Stomach (tissue), 9 donors: ENCODE measurements around the gene WNT2. TPM values are rescaled to one million over a fixed set of nuclear protein-coding genes. Genes with fewer than 3 reads are reported as not detected.

Source experiments
- DNase-seq, 2 donors: peaks; one replicate each; pipeline versions ENCODE4 v3.0.0 to v3.0.0-alpha.2; 2013 to 2019
- H3K27ac ChIP-seq, 5 donors: fragments of 200-600 bp in 4 of 5; sonication (generic) in 4 of 5; one replicate each; pipeline ENCODE4 v1.5.1; 2013 to 2019; ENCODE audit warnings: mild to moderate bottlenecking in 1 of 5, moderate library complexity in 1 of 5
- H3K27me3 ChIP-seq, 3 donors: fragments of 200-600 bp; sonication (generic); one replicate each; pipeline ENCODE4 v1.5.1; 2017 to 2019; ENCODE audit warnings: mixed run types in 1 of 3
- H3K36me3 ChIP-seq, 4 donors: fragments of 200-600 bp; sonication (generic); 1 replicate in 3 of 4; 2 replicates in 1 of 4; pipeline ENCODE4 v1.5.1; 2016 to 2019
- H3K4me1 ChIP-seq, 4 donors: fragments of 200-600 bp; sonication (generic); one replicate each; pipeline ENCODE4 v1.5.1; 2016 to 2019
- H3K4me3 ChIP-seq, 4 donors: fragments of 200-600 bp; sonication (generic) in 3 of 4; one replicate each; pipeline ENCODE4 v1.5.1; 2016 to 2019; ENCODE audit warnings: mild to moderate bottlenecking in 1 of 4
- H3K9me3 ChIP-seq, 4 donors: fragments of 200-600 bp; sonication (generic); one replicate each; pipeline ENCODE4 v1.5.1; 2016 to 2019
- EP300 ChIP-seq: sonication (generic); formaldehyde crosslinking; IDR thresholded peaks from one replicate; pipeline ENCODE4 v1.6.1; 2017; ENCODE audit warnings: antibody characterized with exemption
- POLR2A ChIP-seq, 4 donors: fragments of 450-650 bp; IDR thresholded peaks; one replicate each; pipeline ENCODE4 v1.6.1; 2016; ENCODE audit warnings: antibody characterized with exemption in 4 of 4, control low read depth in 2 of 4, mild to moderate bottlenecking in 1 of 4, moderate library complexity in 1 of 4
- POLR2AphosphoS5 ChIP-seq, 3 donors: sonication (generic); formaldehyde crosslinking; IDR thresholded peaks; one replicate each; pipeline ENCODE4 v1.6.1; 2016; ENCODE audit warnings: antibody characterized with exemption in 3 of 3
- WGBS, 5 donors: extraction: QIAGEN DNeasy Blood & Tissue Kit in 3 of 5; methylation state at CpG; one replicate each; pipeline versions ENCODE4 v1.1.5 to v1.1.7; 2013 to 2018; 5-methylcytosine and 5-hydroxymethylcytosine counted together
- intact Hi-C: fragments of 100-400 bp; cut with DNase I; formaldehyde crosslinking; loops from one replicate; pipeline ENCODE4 v1.15.1; 2023; ENCODE audit warnings: low total_unique reads
- polyA plus RNA-seq, 3 donors: library from polyadenylated mRNA; stranded (reverse); fragments of 200-250 nt; gene quantifications; one replicate each; pipeline ENCODE4 v1.2.3, GENCODE V29; 2013
- total RNA-seq, 5 donors: library from RNA; depleted of rRNA; stranded (reverse); fragments of >200 nt; gene quantifications; one replicate each; pipeline versions ENCODE4 v1.1.0 to v1.2.3, GENCODE V29; 2014 to 2016
- TF ChIP-seq, protein P1 (sequence below), 7 experiments: fragments of 450-650 bp in 4 of 7; fragments of 200-600 bp in 3 of 7; sonication (generic) in 3 of 7; IDR thresholded peaks; one replicate each; pipeline ENCODE4 v1.5.1; 2016 to 2019; ENCODE audit warnings: antibody characterized with exemption in 7 of 7, control low read depth in 2 of 7, mild to moderate bottlenecking in 1 of 7
- donor health status: healthy with polysubstance abuse.
- donor health status: Bipolar disorder and iron deficiency.
- donor health status: healthy.

Gene WNT2
- total and polyA plus RNA-seq, 8 donors, result 0.61 to 1.7 TPM; not detected in 6

GRCh38 chr7:117284692-117285091, 38.2 kb downstream of the WNT2 start:
- no peak for TF ChIP-seq POLR2A (IDR thresholded peaks at IDR 0.05)
- intact Hi-C loops, result no loop called here
- H3K9me3 ChIP-seq, result no peaks in the 10 kb centered on the region
- H3K27me3 ChIP-seq, result no peaks in the 10 kb centered on the region
- H3K27ac ChIP-seq, result no peak overlapping the region
- no peak overlapping the region for H3K4me3 ChIP-seq
- 90 to 96% (median 93%) methylated on average over 5 of the region's 5 CpGs for WGBS, 5 donors
- no peaks in the 10 kb centered on the region for H3K36me3 ChIP-seq
- no peaks in the 10 kb centered on the region for H3K4me1 ChIP-seq
- DNase-seq, result no peak

GRCh38 chr7:117283779-117284178, 39.1 kb downstream of the WNT2 start:
- no peaks in the 10 kb centered on the region for H3K27me3 ChIP-seq
- TF ChIP-seq, protein P1, sequence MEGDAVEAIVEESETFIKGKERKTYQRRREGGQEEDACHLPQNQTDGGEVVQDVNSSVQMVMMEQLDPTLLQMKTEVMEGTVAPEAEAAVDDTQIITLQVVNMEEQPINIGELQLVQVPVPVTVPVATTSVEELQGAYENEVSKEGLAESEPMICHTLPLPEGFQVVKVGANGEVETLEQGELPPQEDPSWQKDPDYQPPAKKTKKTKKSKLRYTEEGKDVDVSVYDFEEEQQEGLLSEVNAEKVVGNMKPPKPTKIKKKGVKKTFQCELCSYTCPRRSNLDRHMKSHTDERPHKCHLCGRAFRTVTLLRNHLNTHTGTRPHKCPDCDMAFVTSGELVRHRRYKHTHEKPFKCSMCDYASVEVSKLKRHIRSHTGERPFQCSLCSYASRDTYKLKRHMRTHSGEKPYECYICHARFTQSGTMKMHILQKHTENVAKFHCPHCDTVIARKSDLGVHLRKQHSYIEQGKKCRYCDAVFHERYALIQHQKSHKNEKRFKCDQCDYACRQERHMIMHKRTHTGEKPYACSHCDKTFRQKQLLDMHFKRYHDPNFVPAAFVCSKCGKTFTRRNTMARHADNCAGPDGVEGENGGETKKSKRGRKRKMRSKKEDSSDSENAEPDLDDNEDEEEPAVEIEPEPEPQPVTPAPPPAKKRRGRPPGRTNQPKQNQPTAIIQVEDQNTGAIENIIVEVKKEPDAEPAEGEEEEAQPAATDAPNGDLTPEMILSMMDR (IDR thresholded peaks at IDR 0.05), result no peak
- TF ChIP-seq POLR2A (IDR thresholded peaks at IDR 0.05) (no peak), POLR2AphosphoS5 (IDR thresholded peaks at IDR 0.05) (no peak), EP300 (no peak)
- H3K36me3 ChIP-seq, result no peaks in the 10 kb centered on the region
- no peaks in the 10 kb centered on the region for H3K4me1 ChIP-seq
- H3K4me3 ChIP-seq, result no peak overlapping the region
- no peaks in the 10 kb centered on the region for H3K9me3 ChIP-seq
- intact Hi-C loops, result no loop called here
- no peak for DNase-seq
- WGBS, 5 donors, result 84 to 91% (median 90%) methylated on average over 6 of the region's 6 CpGs
- no peak overlapping the region for H3K27ac ChIP-seq

- no peak for TF ChIP-seq POLR2AphosphoS5 (IDR thresholded peaks at IDR 0.05)
- TF ChIP-seq POLR2A (IDR thresholded peaks at IDR 0.05), result no peak
- TF ChIP-seq, protein P1 (IDR thresholded peaks at IDR 0.05), result no peak
- TF ChIP-seq EP300, result no peak
- Histone ChIP-seq H3K36me3 (no peaks in the 10 kb centered on the region), H3K9me3 (no peaks in the 10 kb centered on the region), H3K4me1 (no peaks in the 10 kb centered on the region), H3K27ac (no peak overlapping the region), H3K4me3 (no peak overlapping the region), H3K27me3 (no peaks in the 10 kb centered on the region)
- DNase-seq, result no peak
- 76 to 82% (median 79%) methylated on average over 3 of the region's 3 CpGs for WGBS, 5 donors
- intact Hi-C loops, result no loop called here
Observed at GRCh38 chr7:117283371-117283770, 39.5 kb downstream of the WNT2 start.

DNA sequence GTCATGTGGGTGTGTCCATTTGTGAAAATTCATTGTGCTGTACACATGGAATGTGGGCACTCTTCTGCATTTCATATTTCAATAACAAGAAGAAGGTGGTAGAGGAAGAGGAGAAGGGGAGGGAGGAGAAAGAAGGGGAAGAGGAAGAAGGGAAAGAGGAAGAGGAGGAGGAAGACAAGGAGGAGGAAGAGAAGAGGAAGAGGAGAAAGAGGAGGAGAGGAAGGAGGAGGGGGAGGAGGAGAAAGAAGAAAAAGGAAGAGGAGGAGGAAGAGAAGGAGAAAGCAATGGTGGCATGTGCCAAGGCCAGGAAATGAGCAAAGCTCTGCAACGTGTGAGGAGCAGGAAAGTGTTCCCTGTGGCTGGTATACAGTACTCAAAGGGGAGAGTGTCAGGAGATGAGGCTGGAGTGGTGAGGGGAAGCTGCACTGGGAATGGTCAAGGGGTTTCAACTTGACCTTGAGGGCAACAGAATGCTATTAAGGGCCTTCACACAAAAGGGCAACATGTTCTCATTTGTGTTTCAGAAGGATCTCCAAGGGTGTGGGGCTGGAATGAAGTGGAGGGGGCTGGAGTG, 40.5 kb downstream of the WNT2 start:
- WGBS, 5 donors, result 21 to 45% (median 36%) methylated on average over 1 of the region's 1 CpG
- TF ChIP-seq POLR2AphosphoS5 (IDR thresholded peaks at IDR 0.05), result no peak
- TF ChIP-seq EP300, result no peak
- TF ChIP-seq POLR2A (IDR thresholded peaks at IDR 0.05), result no peak
- TF ChIP-seq, protein P1 (IDR thresholded peaks at IDR 0.05), result no peak
- H3K4me1 ChIP-seq, result no peaks in the 10 kb centered on the region
- no peaks in the 10 kb centered on the region for H3K36me3 ChIP-seq
- H3K4me3 ChIP-seq, result no peak overlapping the region
- no peak overlapping the region for H3K27ac ChIP-seq
- no peak for DNase-seq
- no peaks in the 10 kb centered on the region for H3K27me3 ChIP-seq
- H3K9me3 ChIP-seq, result no peaks in the 10 kb centered on the region
- intact Hi-C loops, result no loop called here

DNA sequence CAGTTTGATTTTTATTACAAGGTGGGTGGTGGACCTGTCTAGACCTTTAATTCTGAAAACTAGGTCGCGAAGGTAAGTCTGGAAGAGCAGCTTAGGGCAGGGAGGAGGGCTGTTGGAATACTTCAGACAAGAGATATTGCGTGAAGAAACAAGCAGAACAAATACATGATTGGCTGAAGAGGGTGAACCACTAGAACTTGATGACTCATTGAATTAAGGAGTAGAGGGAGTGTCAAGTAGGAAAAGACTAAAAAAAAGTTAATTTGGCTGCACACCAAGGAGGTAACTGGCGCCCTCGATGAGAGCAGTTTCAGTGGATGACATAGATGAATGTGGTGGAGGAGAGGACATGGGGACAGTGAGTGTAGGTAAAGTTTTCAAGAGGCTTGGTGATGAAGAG, 41.3 kb downstream of the WNT2 start:
- no peak for TF ChIP-seq EP300
- TF ChIP-seq POLR2AphosphoS5 (IDR thresholded peaks at IDR 0.05), result no peak
- TF ChIP-seq, protein P1 (IDR thresholded peaks at IDR 0.05), result no peak
- TF ChIP-seq POLR2A (IDR thresholded peaks at IDR 0.05), result no peak
- no peak for DNase-seq
- Histone ChIP-seq H3K9me3 (no peaks in the 10 kb centered on the region), H3K4me3 (no peak overlapping the region), H3K36me3 (no peaks in the 10 kb centered on the region), H3K27me3 (no peaks in the 10 kb centered on the region), H3K4me1 (no peaks in the 10 kb centered on the region), H3K27ac (no peak overlapping the region)
- 85 to 94% (median 90%) methylated on average over 5 of the region's 5 CpGs for WGBS, 5 donors
- intact Hi-C loops, result no loop called here
